Neural progenitor cell (in vitro differentiated cells): ENCODE results near the gene KRT20. TPM values are rescaled to one million over a fixed set of nuclear protein-coding genes. Genes with fewer than 3 reads are reported as not detected.
A peak's percentile ranks its signal among the peaks of the same experiment; 100 is the strongest.

Source experiments
- DNase-seq: peaks from one replicate; pipeline ENCODE4 v3.0.0-alpha.2; 2016; ENCODE audit warnings: low spot score
- H2AFZ ChIP-seq: fragments of 200-600 bp; sonication (generic); replicated peaks from 2 replicates; pipeline ENCODE4 v1.6.1; 2016; ENCODE audit warnings: antibody characterized with exemption
- H3F3A ChIP-seq: fragments of 200-600 bp; sonication (generic); 2 replicates; pipeline ENCODE4 v1.6.1; 2016; ENCODE audit warnings: antibody characterized with exemption, low read depth
- H3K27ac ChIP-seq: fragments of 200-600 bp; sonication (generic); 2 replicates; pipeline ENCODE4 v1.5.1; 2016; ENCODE audit warnings: mild to moderate bottlenecking
- H3K27me3 ChIP-seq: fragments of 200-600 bp; sonication (generic); 2 replicates; pipeline ENCODE4 v1.6.1; 2016; ENCODE audit warnings: mild to moderate bottlenecking, moderate library complexity
- H3K36me3 ChIP-seq: fragments of 200-600 bp; sonication (generic); 2 replicates; pipeline ENCODE4 v1.5.1; 2016
- H3K4me1 ChIP-seq: fragments of 200-600 bp; sonication (generic); 2 replicates; pipeline ENCODE4 v1.6.1; 2016; ENCODE audit warnings: mixed run types
- H3K4me2 ChIP-seq: fragments of 200-600 bp; sonication (generic); 2 replicates; pipeline ENCODE4 v1.6.1; 2016
- H3K4me3 ChIP-seq: fragments of 200-600 bp; sonication (generic); 2 replicates; pipeline ENCODE4 v1.5.1; 2016
- H3K79me2 ChIP-seq: fragments of 200-600 bp; sonication (generic); 2 replicates; pipeline ENCODE4 v1.6.1; 2016; ENCODE audit warnings: low read depth
- H3K9ac ChIP-seq: fragments of 200-600 bp; sonication (generic); 2 replicates; pipeline ENCODE4 v1.6.1; 2016
- H3K9me3 ChIP-seq: fragments of 200-600 bp; sonication (generic); 2 replicates; pipeline ENCODE4 v1.5.1; 2016; ENCODE audit warnings: low read depth
- H4K20me1 ChIP-seq: fragments of 200-600 bp; sonication (generic); 2 replicates; pipeline ENCODE4 v1.6.1; 2016; ENCODE audit warnings: low read depth
- H3K27ac Mint-ChIP-seq: 3 replicates; pipeline ENCODE4 v1.8.0; 2021; ENCODE audit warnings: mixed read lengths
- H3K27me3 Mint-ChIP-seq: 2 replicates; pipeline ENCODE4 v1.8.0; 2022; ENCODE audit warnings: low read depth, mild to moderate bottlenecking, inconsistent platforms, moderate library complexity, mixed read lengths; ENCODE audit not compliant: insufficient read depth
- H3K36me3 Mint-ChIP-seq: 3 replicates; pipeline ENCODE4 v1.8.0; 2021; ENCODE audit warnings: mixed read lengths
- H3K4me1 Mint-ChIP-seq: 3 replicates; pipeline ENCODE4 v1.8.0; 2021; ENCODE audit warnings: mixed read lengths
- H3K4me3 Mint-ChIP-seq: 3 replicates; pipeline ENCODE4 v1.8.0; 2021; ENCODE audit warnings: mild to moderate bottlenecking, moderate library complexity, mixed read lengths
- H3K9me3 Mint-ChIP-seq: 3 replicates; pipeline ENCODE4 v1.8.0; 2020; ENCODE audit warnings: mixed read lengths
- EZH2 ChIP-seq: fragments of 200-600 bp; sonication (generic); IDR thresholded peaks from 2 replicates; pipeline ENCODE4 v1.6.1; 2017; ENCODE audit warnings: antibody characterized with exemption, mild to moderate bottlenecking, moderate library complexity
- EZH2phosphoT487 ChIP-seq: fragments of 200-600 bp; sonication (generic); IDR thresholded peaks from 2 replicates; pipeline ENCODE4 v1.6.1; 2017; ENCODE audit warnings: antibody characterized with exemption
- total RNA-seq: library from RNA; depleted of rRNA; stranded (reverse); fragments of >200 nt; gene quantifications from 2 replicates; pipeline ENCODE4 v1.2.3, GENCODE V29; 2015; ENCODE audit warnings: low replicate concordance
- TF ChIP-seq, protein P1 (sequence below): fragments of 200-600 bp; sonication (generic); IDR thresholded peaks from 2 replicates; pipeline ENCODE4 v1.5.1; 2017; ENCODE audit warnings: antibody characterized with exemption, mild to moderate bottlenecking

KRT20 gene
- total RNA-seq, 1 donor from 2014 or later, result not detected

DNA sequence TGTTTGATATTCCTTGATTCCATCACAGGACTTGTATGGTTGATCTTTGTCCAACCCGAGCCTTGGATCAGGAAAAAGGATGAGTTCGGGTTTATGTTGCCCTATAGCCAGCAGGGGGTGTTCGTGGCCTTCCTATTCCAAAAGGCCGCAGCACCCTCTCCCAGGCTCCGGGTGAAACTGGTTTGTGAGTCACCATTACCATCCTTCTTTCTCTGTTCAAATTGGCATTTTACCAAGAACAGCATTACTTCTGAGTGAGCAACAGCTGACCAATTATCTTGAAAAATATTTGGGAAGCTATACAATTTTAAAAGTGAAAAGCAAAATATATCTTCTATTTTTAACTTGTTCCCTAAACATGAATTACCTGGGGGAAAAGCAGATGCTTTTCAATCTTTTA lies 24.3 kb upstream of the KRT20 start:
- no peak overlapping the region for H3K4me3 Mint-ChIP-seq
- Histone ChIP-seq H3K9ac (no peak overlapping the region), H3K9me3 (no peaks in the 10 kb centered on the region), H3K4me3 (no peak overlapping the region), H2AFZ (no peak overlapping the region), H3K4me1 (peaks cover 22% of the 10 kb centered on the region), H3K27me3 (no peaks in the 10 kb centered on the region), H3K27ac (no peak overlapping the region), H3K4me2 (peak overlapping the region; percentile 7), H3F3A (no peaks in the 10 kb centered on the region), H4K20me1 (no peaks in the 10 kb centered on the region), H3K36me3 (no peaks in the 10 kb centered on the region), H3K79me2 (no peaks in the 10 kb centered on the region)
- peaks cover 4% of the 10 kb centered on the region for H3K4me1 Mint-ChIP-seq
- no peaks in the 10 kb centered on the region for H3K27me3 Mint-ChIP-seq
- H3K36me3 Mint-ChIP-seq, result no peaks in the 10 kb centered on the region
- TF ChIP-seq, protein P1, sequence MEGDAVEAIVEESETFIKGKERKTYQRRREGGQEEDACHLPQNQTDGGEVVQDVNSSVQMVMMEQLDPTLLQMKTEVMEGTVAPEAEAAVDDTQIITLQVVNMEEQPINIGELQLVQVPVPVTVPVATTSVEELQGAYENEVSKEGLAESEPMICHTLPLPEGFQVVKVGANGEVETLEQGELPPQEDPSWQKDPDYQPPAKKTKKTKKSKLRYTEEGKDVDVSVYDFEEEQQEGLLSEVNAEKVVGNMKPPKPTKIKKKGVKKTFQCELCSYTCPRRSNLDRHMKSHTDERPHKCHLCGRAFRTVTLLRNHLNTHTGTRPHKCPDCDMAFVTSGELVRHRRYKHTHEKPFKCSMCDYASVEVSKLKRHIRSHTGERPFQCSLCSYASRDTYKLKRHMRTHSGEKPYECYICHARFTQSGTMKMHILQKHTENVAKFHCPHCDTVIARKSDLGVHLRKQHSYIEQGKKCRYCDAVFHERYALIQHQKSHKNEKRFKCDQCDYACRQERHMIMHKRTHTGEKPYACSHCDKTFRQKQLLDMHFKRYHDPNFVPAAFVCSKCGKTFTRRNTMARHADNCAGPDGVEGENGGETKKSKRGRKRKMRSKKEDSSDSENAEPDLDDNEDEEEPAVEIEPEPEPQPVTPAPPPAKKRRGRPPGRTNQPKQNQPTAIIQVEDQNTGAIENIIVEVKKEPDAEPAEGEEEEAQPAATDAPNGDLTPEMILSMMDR, result peak; percentile 77
- TF ChIP-seq EZH2phosphoT487 (no peak), EZH2 (no peak)
- no peaks in the 10 kb centered on the region for H3K9me3 Mint-ChIP-seq
- peak; percentile 90 for DNase-seq
- no peak overlapping the region for H3K27ac Mint-ChIP-seq

DNA sequence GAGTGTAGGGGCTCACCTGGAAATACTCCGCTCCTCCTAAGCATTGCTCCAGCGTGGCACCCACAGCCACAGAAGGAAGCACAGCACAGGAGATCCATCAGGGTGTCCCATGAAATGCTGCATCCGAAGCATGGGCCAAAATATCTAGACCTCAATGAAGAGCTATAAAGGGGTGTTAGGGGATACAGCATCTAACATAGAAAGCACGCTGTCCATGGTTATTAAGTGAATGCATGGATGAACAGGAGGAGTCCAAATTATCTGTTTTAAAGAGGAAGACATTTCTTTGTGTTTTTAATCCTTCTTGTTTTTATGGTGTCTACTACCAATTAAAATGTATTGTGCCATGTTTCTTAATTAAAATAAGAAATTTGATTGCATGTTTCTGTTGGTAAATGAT lies 21.6 kb upstream of the KRT20 start:
- H3K9me3 Mint-ChIP-seq, result no peaks in the 10 kb centered on the region
- H3K36me3 ChIP-seq, result no peaks in the 10 kb centered on the region
- H3K4me3 Mint-ChIP-seq, result no peak overlapping the region

DNA sequence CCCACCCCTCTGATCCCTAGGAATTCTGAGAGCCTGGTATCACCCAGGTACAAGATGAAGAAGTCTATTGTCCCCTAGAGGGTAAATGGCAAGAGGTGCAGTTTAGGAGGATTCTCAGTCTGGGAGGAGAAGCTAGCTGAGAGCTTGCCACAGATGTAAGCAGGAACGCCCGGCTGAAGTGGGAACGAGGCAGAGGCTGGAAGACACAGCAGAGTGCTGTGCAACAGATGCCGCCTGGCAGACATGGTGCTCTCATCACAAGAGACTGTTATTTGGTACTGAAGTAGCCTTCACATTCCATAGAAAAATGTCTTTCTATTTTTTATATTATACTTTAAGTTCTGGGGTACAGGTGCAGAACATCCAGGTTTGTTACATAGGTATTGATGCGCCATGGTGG lies 20.3 kb upstream of the KRT20 start:
- Histone ChIP-seq H3K4me2 (no peak overlapping the region), H3F3A (no peaks in the 10 kb centered on the region), H3K27ac (no peak overlapping the region), H3K27me3 (no peaks in the 10 kb centered on the region), H3K9me3 (no peaks in the 10 kb centered on the region), H3K9ac (no peak overlapping the region), H3K36me3 (no peaks in the 10 kb centered on the region), H3K79me2 (no peaks in the 10 kb centered on the region), H3K4me3 (no peak overlapping the region), H3K4me1 (peaks cover 18% of the 10 kb centered on the region), H4K20me1 (no peaks in the 10 kb centered on the region), H2AFZ (no peak overlapping the region)
- H3K4me3 Mint-ChIP-seq, result no peak overlapping the region
- no peaks in the 10 kb centered on the region for H3K36me3 Mint-ChIP-seq
- no peak for DNase-seq
- no peaks in the 10 kb centered on the region for H3K9me3 Mint-ChIP-seq
- no peak overlapping the region for H3K27ac Mint-ChIP-seq
- H3K27me3 Mint-ChIP-seq, result peaks cover 3% of the 10 kb centered on the region
- H3K4me1 Mint-ChIP-seq, result peaks cover 4% of the 10 kb centered on the region
- TF ChIP-seq, protein P1, result no peak
- no peak for TF ChIP-seq EZH2phosphoT487
- no peak for TF ChIP-seq EZH2

More for the DNA sequence above, 21.6 kb upstream of the KRT20 start:
- Histone ChIP-seq H3F3A (no peaks in the 10 kb centered on the region), H3K27me3 (no peaks in the 10 kb centered on the region), H3K27ac (no peak overlapping the region), H3K9me3 (no peaks in the 10 kb centered on the region), H3K79me2 (no peaks in the 10 kb centered on the region), H4K20me1 (no peaks in the 10 kb centered on the region), H3K4me3 (no peak overlapping the region), H2AFZ (no peak overlapping the region), H3K4me1 (peaks cover 22% of the 10 kb centered on the region), H3K9ac (no peak overlapping the region), H3K4me2 (no peak overlapping the region)
- no peak for TF ChIP-seq EZH2phosphoT487
- TF ChIP-seq, protein P1, result no peak
- TF ChIP-seq EZH2, result no peak
- Mint-ChIP-seq H3K4me1 (peaks cover 4% of the 10 kb centered on the region), H3K27ac (no peak overlapping the region), H3K27me3 (no peaks in the 10 kb centered on the region), H3K36me3 (no peaks in the 10 kb centered on the region)
- DNase-seq, result no peak
